Measurements from ENCODE around the gene SH3BGRL.

The SH3BGRL gene

GRCh38 chrX:81201671-81202455 is at the start of gene SH3BGRL, which contains the start of gene HMGN5:
TSS of gene SH3BGRL (plus strand) at chrX:81202102. CDS start at chrX:81202201, 99 bp downstream.
TSS of gene HMGN5 (minus strand) at chrX:81201913. CDS start at chrX:81121549, 80,364 bp downstream.
- no peaks in the 10 kb centered on the region for H3K27me3 ChIP-seq (ENCODE audit: control insufficient read depth, insufficient read depth, low read length)
- H3K4me1 ChIP-seq (ENCODE audit: control insufficient read depth, low read depth, low read length): no peaks in the 10 kb centered on the region
- peaks cover 19% of the 10 kb centered on the region for H3K9me3 ChIP-seq (ENCODE audit: control insufficient read depth, low read depth, low read length)
- peak within 1 kb of the TSS; percentile 80 for H3K27ac ChIP-seq (ENCODE audit: low read length)
- H3K9ac ChIP-seq (ENCODE audit: low read length): peak within 1 kb of the TSS; percentile 90
- peak within 1 kb of the TSS; percentile 88 for H3K4me3 ChIP-seq (ENCODE audit: low read length)
- H3K36me3 ChIP-seq (ENCODE audit: control insufficient read depth, low read depth, low read length): no peaks in the 10 kb centered on the region

GRCh38 chrX:81168391-81168790 is 33.5 kb upstream of the SH3BGRL start:
- H3K4me1 ChIP-seq (ENCODE audit: control insufficient read depth, low read depth, low read length): no peaks in the 10 kb centered on the region
- no peak overlapping the region for H3K4me3 ChIP-seq (ENCODE audit: low read length)
- no peaks in the 10 kb centered on the region for H3K27me3 ChIP-seq (ENCODE audit: control insufficient read depth, insufficient read depth, low read length)
- H3K27ac ChIP-seq (ENCODE audit: low read length): no peak overlapping the region
- peaks cover 14% of the 10 kb centered on the region for H3K9me3 ChIP-seq (ENCODE audit: control insufficient read depth, low read depth, low read length)
- no peak overlapping the region for H3K9ac ChIP-seq (ENCODE audit: low read length)
- no peaks in the 10 kb centered on the region for H3K36me3 ChIP-seq (ENCODE audit: control insufficient read depth, low read depth, low read length)

DNA sequence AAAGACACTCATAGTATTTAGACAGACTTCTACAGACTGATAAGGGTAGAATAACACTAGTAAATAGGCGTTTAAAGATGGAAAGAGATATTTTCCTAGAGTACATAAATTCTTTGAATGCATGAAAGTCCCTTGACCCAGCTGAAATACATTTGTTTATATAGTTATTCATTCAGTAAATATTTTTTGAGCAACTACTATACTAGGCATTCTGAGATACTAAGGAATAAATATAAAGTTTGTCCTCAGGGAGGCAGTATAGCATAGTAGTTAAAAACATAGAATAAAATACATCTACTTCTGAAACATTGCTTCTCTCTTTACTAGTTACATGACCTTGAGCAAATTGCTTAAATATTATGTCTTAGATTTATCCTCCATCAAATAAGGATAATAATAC is 27.6 kb upstream of the SH3BGRL start:
- Histone ChIP-seq H3K4me3 (ENCODE audit: low read length) (no peak overlapping the region), H3K36me3 (ENCODE audit: control insufficient read depth, low read depth, low read length) (no peaks in the 10 kb centered on the region), H3K9ac (ENCODE audit: low read length) (no peak overlapping the region), H3K9me3 (ENCODE audit: control insufficient read depth, low read depth, low read length) (peaks cover 16% of the 10 kb centered on the region), H3K4me1 (ENCODE audit: control insufficient read depth, low read depth, low read length) (no peaks in the 10 kb centered on the region), H3K27ac (ENCODE audit: low read length) (no peak overlapping the region), H3K27me3 (ENCODE audit: control insufficient read depth, insufficient read depth, low read length) (no peaks in the 10 kb centered on the region)

DNA sequence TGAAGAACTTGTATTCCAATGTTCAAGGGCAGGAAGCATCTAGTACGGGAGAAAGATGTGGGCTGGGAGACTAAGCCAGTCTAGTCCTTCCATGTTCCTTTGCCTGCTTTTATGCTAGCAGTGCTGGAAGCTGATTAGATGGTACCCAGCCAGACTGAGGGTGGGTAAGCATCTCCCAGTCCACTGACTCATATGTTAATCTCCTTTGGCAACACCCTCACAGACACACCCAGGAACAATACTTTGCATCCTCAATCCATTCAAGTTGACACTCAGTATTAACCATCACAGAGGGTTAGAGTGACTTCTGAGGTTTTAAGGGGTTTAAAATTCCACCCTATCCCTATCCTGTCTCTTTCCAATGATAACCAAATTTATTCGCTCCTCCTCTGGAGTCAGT is 6.6 kb upstream of the SH3BGRL start:
- no peaks in the 10 kb centered on the region for H3K36me3 ChIP-seq (ENCODE audit: control insufficient read depth, low read depth, low read length)
- peaks cover 26% of the 10 kb centered on the region for H3K9me3 ChIP-seq (ENCODE audit: control insufficient read depth, low read depth, low read length)
- no peak overlapping the region for H3K9ac ChIP-seq (ENCODE audit: low read length)
- H3K27me3 ChIP-seq (ENCODE audit: control insufficient read depth, insufficient read depth, low read length): no peaks in the 10 kb centered on the region
- H3K4me1 ChIP-seq (ENCODE audit: control insufficient read depth, low read depth, low read length): no peaks in the 10 kb centered on the region
- no peak overlapping the region for H3K27ac ChIP-seq (ENCODE audit: low read length)
- H3K4me3 ChIP-seq (ENCODE audit: low read length): no peak overlapping the region

- H3K4me1 ChIP-seq (ENCODE audit: control insufficient read depth, low read depth, low read length): no peaks in the 10 kb centered on the region
- no peaks in the 10 kb centered on the region for H3K36me3 ChIP-seq (ENCODE audit: control insufficient read depth, low read depth, low read length)
- H3K27me3 ChIP-seq (ENCODE audit: control insufficient read depth, insufficient read depth, low read length): no peaks in the 10 kb centered on the region
- no peak overlapping the region for H3K4me3 ChIP-seq (ENCODE audit: low read length)
- H3K9ac ChIP-seq (ENCODE audit: low read length): no peak overlapping the region
- H3K27ac ChIP-seq (ENCODE audit: low read length): no peak overlapping the region
- peaks cover 26% of the 10 kb centered on the region for H3K9me3 ChIP-seq (ENCODE audit: control insufficient read depth, low read depth, low read length)
Measured at GRCh38 chrX:81195712-81196111, 6.2 kb upstream of the SH3BGRL start.

DNA sequence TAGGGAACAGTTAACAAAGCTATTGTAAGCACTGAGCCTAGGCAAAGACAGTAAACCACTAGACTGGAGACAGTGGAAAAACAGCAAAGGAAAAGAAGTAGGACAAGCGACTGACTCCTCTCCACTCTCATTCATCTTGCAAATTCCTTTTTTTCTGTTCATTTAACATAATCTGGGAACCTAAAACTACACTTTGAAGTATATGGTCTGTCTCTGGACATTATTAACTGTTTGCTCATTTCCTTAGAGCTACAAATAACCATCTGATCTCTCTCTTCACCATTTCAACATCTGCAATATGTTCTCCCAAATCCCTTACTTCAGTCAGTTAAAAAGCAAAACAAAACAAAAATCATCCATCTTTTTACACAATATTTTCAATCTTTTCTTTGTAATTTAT is 831 bp upstream of the SH3BGRL start:
- Histone ChIP-seq H3K9ac (ENCODE audit: low read length) (peak overlapping the region; percentile 90), H3K27ac (ENCODE audit: low read length) (no peak overlapping the region), H3K9me3 (ENCODE audit: control insufficient read depth, low read depth, low read length) (peaks cover 19% of the 10 kb centered on the region), H3K27me3 (ENCODE audit: control insufficient read depth, insufficient read depth, low read length) (no peaks in the 10 kb centered on the region), H3K4me3 (ENCODE audit: low read length) (peak overlapping the region; percentile 88), H3K36me3 (ENCODE audit: control insufficient read depth, low read depth, low read length) (no peaks in the 10 kb centered on the region), H3K4me1 (ENCODE audit: control insufficient read depth, low read depth, low read length) (no peaks in the 10 kb centered on the region)

DNA sequence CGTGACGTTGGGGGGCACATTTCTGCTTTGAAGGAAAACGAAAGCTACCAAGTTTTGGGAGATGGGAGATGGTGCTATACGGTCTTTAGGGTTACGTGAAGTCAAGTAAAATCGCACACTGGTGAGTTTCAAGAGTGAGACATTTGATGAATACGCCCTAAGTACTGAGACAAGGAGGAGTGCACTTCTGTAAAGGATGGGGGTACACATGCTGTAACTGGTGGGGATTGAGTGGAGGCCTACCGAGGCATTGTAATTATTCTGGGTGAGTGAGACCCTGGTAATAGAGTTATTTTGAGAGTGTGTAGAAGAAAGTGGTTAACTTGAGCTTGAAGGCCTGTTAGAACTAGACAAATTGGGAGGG is 536 bp downstream of the SH3BGRL start:
- Histone ChIP-seq H3K27ac (ENCODE audit: low read length) (peak overlapping the region; percentile 80), H3K4me3 (ENCODE audit: low read length) (peak overlapping the region; percentile 88), H3K27me3 (ENCODE audit: control insufficient read depth, insufficient read depth, low read length) (no peaks in the 10 kb centered on the region)

DNA sequence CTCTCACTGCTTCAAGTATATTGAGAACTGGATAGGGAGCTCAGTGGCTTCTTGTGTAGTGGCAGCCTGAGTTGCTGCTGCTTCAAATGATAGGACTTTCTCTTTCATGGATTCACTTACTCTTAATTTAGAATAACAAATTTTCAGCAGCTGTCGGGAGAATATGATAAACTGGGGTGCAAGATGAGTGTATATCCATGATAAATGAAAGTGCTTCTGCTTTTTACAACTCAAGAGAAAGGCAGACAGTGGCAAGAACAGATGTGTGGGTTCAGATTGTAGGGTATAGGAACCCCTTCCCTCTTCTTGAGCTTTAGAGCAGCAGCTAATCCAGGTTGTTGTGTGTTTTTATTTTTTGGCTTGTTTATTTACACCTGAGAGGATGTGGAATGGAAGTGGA is 1.0 kb downstream of the SH3BGRL start:
- H3K27ac ChIP-seq (ENCODE audit: low read length): no peak overlapping the region
- H3K9ac ChIP-seq (ENCODE audit: low read length): peak overlapping the region; percentile 90
- H3K27me3 ChIP-seq (ENCODE audit: control insufficient read depth, insufficient read depth, low read length): no peaks in the 10 kb centered on the region
- no peaks in the 10 kb centered on the region for H3K4me1 ChIP-seq (ENCODE audit: control insufficient read depth, low read depth, low read length)
- H3K4me3 ChIP-seq (ENCODE audit: low read length): peak overlapping the region; percentile 88
- no peaks in the 10 kb centered on the region for H3K36me3 ChIP-seq (ENCODE audit: control insufficient read depth, low read depth, low read length)
- H3K9me3 ChIP-seq (ENCODE audit: control insufficient read depth, low read depth, low read length): peaks cover 17% of the 10 kb centered on the region

More for the DNA sequence above, 536 bp downstream of the SH3BGRL start:
- H3K9me3 ChIP-seq (ENCODE audit: control insufficient read depth, low read depth, low read length): peaks cover 21% of the 10 kb centered on the region
- H3K9ac ChIP-seq (ENCODE audit: low read length): peak overlapping the region; percentile 90
- no peaks in the 10 kb centered on the region for H3K36me3 ChIP-seq (ENCODE audit: control insufficient read depth, low read depth, low read length)
- H3K4me1 ChIP-seq (ENCODE audit: control insufficient read depth, low read depth, low read length): no peaks in the 10 kb centered on the region

DNA sequence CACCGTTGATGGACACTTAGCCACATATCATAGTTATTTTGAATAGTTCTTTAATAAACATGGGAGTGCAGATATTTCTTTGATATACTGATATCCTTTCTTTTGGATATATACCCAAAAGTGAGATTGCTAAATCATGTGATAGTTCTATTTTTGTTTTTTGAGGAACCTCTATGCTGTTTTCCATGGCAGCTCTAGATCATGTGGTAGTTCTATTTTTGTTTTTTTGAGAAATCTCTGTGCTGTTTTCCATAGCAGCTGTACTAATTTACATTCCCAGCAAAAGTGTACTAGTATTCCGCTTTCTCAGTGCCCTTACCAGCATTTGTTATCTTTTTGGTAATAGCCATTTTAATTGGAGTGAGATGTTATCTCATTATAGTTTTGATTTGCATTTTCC is 3.6 kb downstream of the SH3BGRL start:
- Histone ChIP-seq H3K9me3 (ENCODE audit: control insufficient read depth, low read depth, low read length) (peaks cover 16% of the 10 kb centered on the region), H3K9ac (ENCODE audit: low read length) (no peak overlapping the region), H3K4me1 (ENCODE audit: control insufficient read depth, low read depth, low read length) (no peaks in the 10 kb centered on the region), H3K4me3 (ENCODE audit: low read length) (no peak overlapping the region), H3K27me3 (ENCODE audit: control insufficient read depth, insufficient read depth, low read length) (no peaks in the 10 kb centered on the region), H3K27ac (ENCODE audit: low read length) (no peak overlapping the region), H3K36me3 (ENCODE audit: control insufficient read depth, low read depth, low read length) (no peaks in the 10 kb centered on the region)

- Histone ChIP-seq H3K4me3 (ENCODE audit: low read length) (no peak overlapping the region), H3K27ac (ENCODE audit: low read length) (no peak overlapping the region), H3K9ac (ENCODE audit: low read length) (no peak overlapping the region), H3K9me3 (ENCODE audit: control insufficient read depth, low read depth, low read length) (peaks cover 16% of the 10 kb centered on the region), H3K4me1 (ENCODE audit: control insufficient read depth, low read depth, low read length) (no peaks in the 10 kb centered on the region), H3K36me3 (ENCODE audit: control insufficient read depth, low read depth, low read length) (no peaks in the 10 kb centered on the region), H3K27me3 (ENCODE audit: control insufficient read depth, insufficient read depth, low read length) (no peaks in the 10 kb centered on the region)
Measured at GRCh38 chrX:81206476-81206875, 4.6 kb downstream of the SH3BGRL start.

DNA sequence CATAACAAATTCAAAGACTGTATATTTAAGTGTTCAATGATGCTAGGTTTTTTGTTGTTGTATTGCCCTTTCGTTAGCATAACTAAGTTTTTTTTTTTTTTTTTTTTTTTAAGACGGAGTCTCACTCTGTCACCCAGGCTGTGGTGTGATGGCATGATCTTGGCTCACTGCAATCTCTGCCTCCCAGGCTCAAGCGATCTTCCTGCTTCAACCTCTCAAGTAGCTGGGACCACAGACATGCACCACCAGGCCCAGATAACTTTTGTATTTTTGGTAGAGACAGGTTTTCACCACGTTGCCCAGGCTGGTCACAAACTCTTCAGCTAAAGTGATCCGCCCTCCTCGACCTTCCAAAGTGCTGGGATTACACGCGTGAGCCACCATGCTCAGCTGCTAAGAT is 7.0 kb downstream of the SH3BGRL start:
- H3K36me3 ChIP-seq (ENCODE audit: control insufficient read depth, low read depth, low read length): no peaks in the 10 kb centered on the region
- peaks cover 13% of the 10 kb centered on the region for H3K9me3 ChIP-seq (ENCODE audit: control insufficient read depth, low read depth, low read length)
- no peaks in the 10 kb centered on the region for H3K4me1 ChIP-seq (ENCODE audit: control insufficient read depth, low read depth, low read length)
- H3K4me3 ChIP-seq (ENCODE audit: low read length): no peak overlapping the region
- H3K9ac ChIP-seq (ENCODE audit: low read length): no peak overlapping the region
- H3K27me3 ChIP-seq (ENCODE audit: control insufficient read depth, insufficient read depth, low read length): no peaks in the 10 kb centered on the region
- H3K27ac ChIP-seq (ENCODE audit: low read length): no peak overlapping the region

GRCh38 chrX:81215685-81216084 is 13.8 kb downstream of the SH3BGRL start:
- H3K4me3 ChIP-seq (ENCODE audit: low read length): no peak overlapping the region
- H3K36me3 ChIP-seq (ENCODE audit: control insufficient read depth, low read depth, low read length): no peaks in the 10 kb centered on the region
- peaks cover 4% of the 10 kb centered on the region for H3K9me3 ChIP-seq (ENCODE audit: control insufficient read depth, low read depth, low read length)
- H3K27ac ChIP-seq (ENCODE audit: low read length): no peak overlapping the region
- no peak overlapping the region for H3K9ac ChIP-seq (ENCODE audit: low read length)
- no peaks in the 10 kb centered on the region for H3K27me3 ChIP-seq (ENCODE audit: control insufficient read depth, insufficient read depth, low read length)
- H3K4me1 ChIP-seq (ENCODE audit: control insufficient read depth, low read depth, low read length): no peaks in the 10 kb centered on the region
